ENCODE measurements around the gene GCK. TPM values are rescaled to one million over a fixed set of nuclear protein-coding genes. Genes with fewer than 3 reads are reported as not detected.

GCK gene
- total and polyA plus RNA-seq, 2 donors (not counting 3 experiments of a cell fraction or from before 2014, with no cell fraction given), result 0.17 to 0.51 TPM

DNA sequence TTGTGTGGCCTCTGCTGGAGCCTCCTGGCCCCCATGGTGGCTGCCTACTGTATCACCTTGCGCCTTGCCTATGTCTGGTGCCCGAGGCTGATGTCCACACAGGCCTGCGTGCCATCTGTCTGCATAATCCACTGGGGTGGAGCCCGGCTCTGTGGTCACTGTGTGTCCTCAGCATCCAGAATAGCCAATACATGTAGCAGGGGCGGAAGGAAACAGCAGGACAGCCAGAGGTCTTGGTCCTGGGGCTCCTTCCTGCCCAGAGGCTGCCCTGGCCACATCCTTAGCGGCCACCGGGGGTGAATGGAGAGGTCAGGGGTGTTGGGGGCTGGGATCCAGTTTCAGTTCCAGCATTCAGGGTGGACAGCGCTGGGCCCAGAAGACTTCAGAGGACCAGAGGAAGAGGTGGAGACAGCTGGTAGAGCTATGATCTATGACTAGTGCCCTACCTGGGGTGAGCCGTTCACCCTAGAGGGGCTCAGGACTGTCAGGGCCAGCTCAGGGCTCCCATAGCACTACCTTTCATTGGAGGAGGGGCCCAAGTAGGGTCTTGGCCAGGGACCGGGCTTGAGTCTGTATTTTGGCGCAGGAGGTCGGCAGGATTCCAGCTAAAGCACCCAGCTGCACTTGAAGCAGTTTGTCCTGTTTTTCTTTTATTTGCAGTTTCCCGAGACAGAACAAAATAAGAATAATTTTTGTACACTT is 27.4 kb upstream of the GCK start:
- no peaks in the 10 kb centered on the region for H3K9me1 ChIP-seq (replicated peaks; ENCODE audit: control insufficient read depth, extremely low read depth, insufficient read depth, low read length)
- ChIA-PET CTCF (interaction anchor here (1.0 kb wide), 1 partner anchor 348 kb away, joined by 5 read pairs; no protein-coding TSS in a partner anchor), POLR2A (no interaction called here)
- no peaks in the 10 kb centered on the region for H3K27me3 ChIP-seq (ENCODE audit: control insufficient read depth in 2 of 2, insufficient read depth in 2 of 2, low read length in 2 of 2)
- no peak overlapping the region for H3K27ac ChIP-seq (ENCODE audit: insufficient read depth, low read depth, low read length)
- DNase-seq (ENCODE audit: low read depth, low spot score) (no peak), FAIRE-seq (no peak)
- no peak overlapping the region for H3K4me3 ChIP-seq (replicated peaks in 1 of 3; ENCODE audit: insufficient read depth in 1 of 3, low read depth in 1 of 3, low read length in 3 of 3)
- intact Hi-C loops (cut with micrococcal nuclease) (no loop called here), dilution Hi-C loops (cut with MboI; ENCODE audit: extremely low pct_ligation_motif_present, low sequenced_read_pairs) (no loop called here)
- H3K9me3 ChIP-seq (replicated peaks; ENCODE audit: control insufficient read depth, insufficient read depth, low read length), result no peaks in the 10 kb centered on the region
- TF ChIP-seq JUN (IDR thresholded peaks at IDR 0.05; ENCODE audit: borderline replicate concordance, insufficient read depth, insufficient read length, low read depth), result no peak
- TF ChIP-seq POLR2A (IDR thresholded peaks at IDR 0.05; ENCODE audit: low read depth, low read length), result no peak
- TF ChIP-seq MYC (IDR thresholded peaks at IDR 0.05; ENCODE audit: low read depth, low read length), result no peak
- TF ChIP-seq, protein P1, sequence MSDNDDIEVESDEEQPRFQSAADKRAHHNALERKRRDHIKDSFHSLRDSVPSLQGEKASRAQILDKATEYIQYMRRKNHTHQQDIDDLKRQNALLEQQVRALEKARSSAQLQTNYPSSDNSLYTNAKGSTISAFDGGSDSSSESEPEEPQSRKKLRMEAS (IDR thresholded peaks at IDR 0.05; ENCODE audit: insufficient read depth, insufficient read length), result no peak
- no peak for TF ChIP-seq GATA2 (IDR thresholded peaks at IDR 0.05; ENCODE audit: insufficient read depth, insufficient read length, low read depth, low read length)
- H3K4me2 ChIP-seq (ENCODE audit: insufficient read depth, low read length), result no peak overlapping the region
- H3K9ac ChIP-seq (replicated peaks; ENCODE audit: extremely low read depth, insufficient read depth, low read length), result no peak overlapping the region
- H3K4me1 ChIP-seq (ENCODE audit: control insufficient read depth, extremely low read depth, insufficient read depth, low read length), result no peaks in the 10 kb centered on the region
- no peak overlapping the region for H2AFZ ChIP-seq (ENCODE audit: low read depth, low read length)
- H4K20me1 ChIP-seq (replicated peaks; ENCODE audit: control insufficient read depth, extremely low read depth, insufficient read depth, low read length), result no peaks in the 10 kb centered on the region
- peaks cover 0 to 15% of the 10 kb centered on the region in 2 experiments for H3K36me3 ChIP-seq (ENCODE audit: control insufficient read depth in 2 of 2, extremely low read depth in 1 of 2, insufficient read depth in 2 of 2, low read length in 2 of 2)
- H3K79me2 ChIP-seq (ENCODE audit: control insufficient read depth, insufficient read depth, low read length), result no peaks in the 10 kb centered on the region
- BruUV-seq (replicated peaks), result no TSS peak

DNA sequence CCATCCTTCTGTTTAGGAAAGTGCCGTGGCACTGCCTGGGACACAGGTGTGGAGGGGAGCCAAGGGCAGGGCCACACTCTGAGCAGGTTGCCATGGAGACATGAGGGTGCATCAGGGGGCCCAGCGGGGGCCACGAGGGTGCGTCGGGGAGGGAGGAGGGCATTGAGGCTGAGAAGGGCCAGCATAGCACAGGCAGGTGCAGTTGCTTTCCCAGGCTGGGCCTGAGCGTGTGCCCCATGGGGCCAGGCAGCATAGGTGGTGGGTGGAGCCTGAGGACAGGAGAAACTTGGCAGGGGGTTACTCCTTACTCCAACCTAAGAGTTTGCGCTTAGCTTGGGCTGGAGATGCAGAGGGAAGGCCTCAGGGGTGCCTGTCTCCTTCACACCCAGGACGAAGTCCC is 26.8 kb upstream of the GCK start:
- Histone ChIP-seq H3K9me3 (replicated peaks; ENCODE audit: control insufficient read depth, insufficient read depth, low read length) (no peaks in the 10 kb centered on the region), H3K4me2 (ENCODE audit: insufficient read depth, low read length) (no peak overlapping the region), H3K4me1 (ENCODE audit: control insufficient read depth, extremely low read depth, insufficient read depth, low read length) (no peaks in the 10 kb centered on the region), H3K79me2 (ENCODE audit: control insufficient read depth, insufficient read depth, low read length) (no peaks in the 10 kb centered on the region), H3K36me3 (ENCODE audit: control insufficient read depth in 2 of 2, extremely low read depth in 1 of 2, insufficient read depth in 2 of 2, low read length in 2 of 2) (peaks cover 0 to 20% of the 10 kb centered on the region in 2 experiments), H3K27ac (ENCODE audit: insufficient read depth, low read depth, low read length) (no peak overlapping the region), H2AFZ (ENCODE audit: low read depth, low read length) (no peak overlapping the region), H3K9me1 (replicated peaks; ENCODE audit: control insufficient read depth, extremely low read depth, insufficient read depth, low read length) (no peaks in the 10 kb centered on the region), H4K20me1 (replicated peaks; ENCODE audit: control insufficient read depth, extremely low read depth, insufficient read depth, low read length) (no peaks in the 10 kb centered on the region), H3K4me3 (replicated peaks in 1 of 3; ENCODE audit: insufficient read depth in 1 of 3, low read depth in 1 of 3, low read length in 3 of 3) (no peak overlapping the region), H3K9ac (replicated peaks; ENCODE audit: extremely low read depth, insufficient read depth, low read length) (no peak overlapping the region), H3K27me3 (ENCODE audit: control insufficient read depth in 2 of 2, insufficient read depth in 2 of 2, low read length in 2 of 2) (no peaks in the 10 kb centered on the region)
- POLR2A ChIA-PET, result no interaction called here
- dilution Hi-C loops (cut with MboI; ENCODE audit: extremely low pct_ligation_motif_present, low sequenced_read_pairs) (no loop called here), intact Hi-C loops (cut with micrococcal nuclease) (no loop called here)
- BruUV-seq (replicated peaks), result no TSS peak
- no peak for TF ChIP-seq FOS (IDR thresholded peaks at IDR 0.05; ENCODE audit: borderline replicate concordance, insufficient read depth, low read length)
- TF ChIP-seq JUN (IDR thresholded peaks at IDR 0.05; ENCODE audit: borderline replicate concordance, insufficient read depth, insufficient read length, low read depth), result no peak
- TF ChIP-seq, protein P1 (IDR thresholded peaks at IDR 0.05; ENCODE audit: insufficient read depth, insufficient read length), result no peak
- TF ChIP-seq EZH2 (IDR thresholded peaks at IDR 0.05; ENCODE audit: borderline replicate concordance, low read depth, low read length, severe bottlenecking), result no peak
- CTCF ChIA-PET, result no interaction called here
- FAIRE-seq (no peak), DNase-seq (ENCODE audit: low read depth, low spot score) (no peak)
